Measurements from ENCODE around the gene ANKS6. TPM values are rescaled to one million over a fixed set of nuclear protein-coding genes. Genes with fewer than 3 reads are reported as not detected.

The ANKS6 gene
- total RNA-seq, 1 experiment from 2014 or later = 39.4 TPM

DNA sequence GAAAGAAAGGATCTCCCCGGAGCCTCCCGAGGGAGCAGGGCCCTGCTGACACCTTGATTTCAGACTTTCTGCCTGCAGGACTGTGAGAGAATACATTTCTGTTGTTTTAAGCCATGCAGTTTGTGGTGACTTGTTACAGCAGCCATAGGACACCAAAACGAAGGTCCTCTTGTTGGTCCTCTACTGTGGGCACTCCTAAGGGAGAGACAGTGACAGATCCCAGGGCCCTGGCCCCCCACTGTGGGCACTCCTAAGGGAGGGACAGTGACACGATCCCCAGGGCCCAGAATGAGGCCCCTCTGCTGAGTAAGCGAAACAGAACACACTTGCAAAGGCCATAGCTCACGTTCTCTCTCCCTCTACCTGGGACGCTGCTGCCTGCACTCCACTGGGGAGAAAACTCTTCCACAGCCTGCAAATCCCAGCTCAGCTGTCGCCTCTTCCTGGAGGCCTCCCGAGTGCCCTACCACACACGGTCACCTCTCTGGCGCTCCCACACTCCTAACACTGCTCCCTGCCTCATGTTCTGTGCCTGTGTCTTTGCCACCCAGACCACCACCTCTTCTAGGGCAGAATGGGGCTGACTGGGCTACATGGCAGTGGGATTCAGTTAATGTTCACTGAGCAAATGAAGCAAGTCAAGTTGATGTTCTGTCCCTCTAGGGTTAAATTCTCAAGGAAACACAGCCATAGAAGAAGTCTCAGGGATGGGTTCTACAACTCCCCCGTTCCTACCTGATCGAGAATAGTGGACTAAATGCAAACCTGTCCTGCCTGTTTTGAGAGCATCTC lies 23.8 kb downstream of the ANKS6 start:
- DNase-seq (ENCODE audit: low spot score) = no peak

DNA sequence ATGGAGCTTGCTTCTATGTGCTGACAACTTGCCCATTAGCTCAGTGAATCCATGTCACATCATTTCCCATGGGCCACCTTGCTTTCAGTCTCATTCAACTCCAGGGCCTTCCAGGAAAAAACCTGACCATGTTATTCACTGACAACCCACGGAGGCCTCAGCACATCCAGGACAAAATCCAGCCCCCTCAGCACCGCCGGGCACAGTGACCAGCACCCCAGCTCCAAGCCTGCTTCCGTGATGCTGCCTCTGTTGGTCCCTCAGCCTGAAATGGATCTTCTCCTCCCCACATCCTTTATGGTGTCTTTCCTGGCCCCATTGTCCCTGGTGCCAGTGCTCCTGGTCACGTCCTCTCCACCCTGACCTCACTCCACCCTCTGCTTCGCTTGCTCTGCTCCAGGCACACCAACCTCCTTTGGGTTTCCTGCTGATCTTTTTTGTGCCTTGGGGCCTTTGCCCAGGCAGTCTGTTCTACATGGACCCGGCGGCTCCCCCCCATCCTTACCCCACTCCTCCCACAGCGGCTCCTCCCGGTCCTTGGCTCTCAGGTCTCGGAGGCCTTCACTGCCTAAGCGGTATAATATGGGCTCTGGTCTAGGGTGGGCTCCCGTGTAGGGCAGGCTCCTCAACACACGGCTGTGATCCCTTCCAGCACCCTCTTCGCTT lies 25.0 kb downstream of the ANKS6 start:
- no peak for DNase-seq (ENCODE audit: low spot score)

DNA sequence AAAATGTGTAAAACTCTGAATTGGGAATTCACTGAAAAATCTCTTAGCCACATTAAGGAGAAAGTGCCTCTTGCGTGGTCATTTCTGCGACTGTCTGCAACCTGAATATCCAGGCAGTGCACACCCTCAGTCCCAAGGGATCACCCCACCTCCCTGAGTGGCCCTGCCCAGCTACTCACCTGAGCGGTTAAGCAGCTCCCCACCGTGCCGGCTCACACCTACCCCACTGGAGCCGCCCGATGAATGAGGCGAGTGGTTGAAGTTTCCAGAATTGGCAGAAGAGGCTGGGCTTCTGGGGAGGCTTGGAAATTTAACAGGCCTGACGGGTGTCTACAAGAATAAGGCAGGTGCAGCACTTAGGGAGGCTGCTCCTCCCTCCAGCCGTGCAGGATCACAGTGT lies 25.6 kb downstream of the ANKS6 start:
- no peak for DNase-seq (ENCODE audit: low spot score)

DNA sequence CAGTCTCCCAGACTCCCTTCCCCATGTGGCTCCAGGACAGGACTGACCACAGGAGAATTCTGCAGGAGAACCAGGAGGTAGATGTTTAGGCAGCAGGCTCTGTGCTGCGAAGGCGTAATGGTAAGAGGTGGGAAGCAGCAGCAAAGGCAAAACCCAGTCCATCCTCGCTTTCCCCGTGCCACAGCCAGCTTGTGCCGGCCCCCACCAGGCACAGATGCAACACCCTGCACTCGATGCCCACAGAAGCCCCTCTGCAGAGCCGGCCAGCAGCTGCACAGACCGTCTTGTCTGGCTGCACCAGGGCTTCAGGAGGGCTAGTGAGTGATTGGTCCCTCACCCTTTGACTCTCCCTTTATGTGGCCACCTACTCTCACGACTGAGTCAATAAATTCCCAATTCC lies 28.0 kb downstream of the ANKS6 start:
- no peak for DNase-seq (ENCODE audit: low spot score)

DNA sequence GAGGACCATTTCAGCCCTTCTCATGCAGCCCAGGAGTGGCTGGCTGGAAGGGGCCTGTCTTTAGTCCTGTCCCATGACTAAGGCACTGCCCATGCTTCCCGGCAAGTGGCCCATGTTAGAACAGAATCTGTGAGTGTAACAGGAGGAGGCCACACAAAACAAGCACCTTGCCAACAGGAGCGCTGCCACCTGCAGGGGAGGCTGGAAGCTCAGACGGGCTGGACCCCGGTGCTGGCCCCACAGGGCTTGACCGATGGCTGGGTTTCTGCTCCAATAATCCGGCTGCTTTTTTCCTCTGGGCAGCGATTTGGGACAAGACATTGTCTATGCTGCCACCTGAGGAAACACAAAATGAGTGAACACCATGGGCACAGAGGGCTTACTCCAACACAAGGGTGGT lies 28.4 kb downstream of the ANKS6 start:
- no peak for DNase-seq (ENCODE audit: low spot score)

GRCh38 chr9:98767196-98767595 lies 29.2 kb downstream of the ANKS6 start:
- DNase-seq (ENCODE audit: low spot score) = no peak

DNA sequence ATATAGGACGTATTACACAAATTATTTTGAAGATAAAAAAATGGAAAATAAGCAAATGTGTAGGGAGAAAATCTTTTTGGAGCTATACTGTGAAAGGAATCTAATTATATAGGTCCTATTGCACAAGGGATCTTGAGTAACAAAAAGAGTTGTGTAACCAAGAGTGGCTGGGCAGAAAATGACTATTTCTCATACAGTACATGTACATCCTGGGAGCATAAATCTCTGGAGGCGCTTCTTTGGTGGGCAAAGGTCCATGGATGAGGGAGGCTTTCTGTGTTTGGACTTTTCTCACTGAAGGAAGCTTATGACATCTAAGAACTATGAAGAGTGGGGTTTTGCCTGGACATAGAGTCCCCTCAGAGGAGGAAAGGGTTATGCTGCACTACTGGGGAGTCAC lies 29.8 kb downstream of the ANKS6 start:
- no peak for DNase-seq (ENCODE audit: low spot score)

GRCh38 chr9:98765256-98765655 lies 31.1 kb downstream of the ANKS6 start:
- no peak for DNase-seq (ENCODE audit: low spot score)

DNA sequence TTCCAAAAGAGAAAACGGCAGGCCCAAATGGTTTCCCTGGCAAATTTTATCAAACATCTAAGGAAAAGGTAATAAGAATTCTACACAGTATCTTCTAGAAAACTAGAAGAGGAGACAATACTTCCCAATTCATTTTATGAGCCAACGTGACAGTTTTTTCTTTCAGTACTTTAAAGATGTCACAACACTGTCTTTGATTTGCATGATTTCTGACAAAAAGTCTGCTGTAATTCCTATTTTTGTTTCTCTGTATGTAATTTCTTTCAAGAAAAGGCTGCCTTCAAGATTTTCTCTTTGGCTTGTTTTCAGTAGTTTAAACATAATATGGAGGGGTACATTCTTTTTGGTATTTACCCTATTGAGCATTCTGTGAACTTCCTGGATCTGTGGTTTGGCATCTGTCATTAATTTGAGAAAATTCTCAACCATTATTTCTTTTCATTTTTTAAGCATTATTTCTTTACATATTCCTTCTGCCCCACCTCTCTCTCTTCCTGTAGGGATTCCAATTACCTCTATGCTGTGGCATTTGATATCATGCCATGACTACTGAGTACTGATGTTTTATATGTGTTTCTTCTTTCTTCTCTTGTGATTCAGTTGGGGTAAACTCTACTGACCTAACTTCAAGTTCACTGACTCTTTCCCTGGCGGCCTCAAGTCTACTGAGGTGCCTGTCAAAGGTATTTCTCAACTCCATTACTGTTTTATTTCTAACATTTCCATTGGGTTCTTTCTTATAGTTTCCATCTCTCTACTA lies 32.2 kb downstream of the ANKS6 start:
- DNase-seq (ENCODE audit: low spot score) = no peak

DNA sequence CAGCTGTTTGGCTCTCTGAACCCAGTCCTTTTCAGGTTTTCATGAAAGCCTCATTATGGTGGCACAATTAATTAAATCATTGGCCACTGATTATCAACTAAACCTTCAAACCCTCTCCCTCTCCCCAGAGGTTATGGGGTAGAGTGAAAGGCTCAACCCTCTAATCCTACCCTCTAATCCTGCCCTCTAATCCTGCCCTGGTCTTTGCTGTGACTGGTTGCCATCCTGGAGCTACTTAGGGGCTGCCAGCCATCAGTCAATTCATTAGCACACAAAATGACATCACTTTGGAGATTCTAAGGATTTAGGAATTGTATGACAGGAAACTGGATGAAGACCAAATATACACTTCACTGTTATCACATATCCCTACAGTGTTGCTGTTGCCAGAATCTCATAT lies 36.1 kb downstream of the ANKS6 start:
- DNase-seq (ENCODE audit: low spot score) = no peak

- no peak for DNase-seq (ENCODE audit: low spot score)
Measured at GRCh38 chr9:98755006-98755618, 41.2 kb downstream of the ANKS6 start.

DNA sequence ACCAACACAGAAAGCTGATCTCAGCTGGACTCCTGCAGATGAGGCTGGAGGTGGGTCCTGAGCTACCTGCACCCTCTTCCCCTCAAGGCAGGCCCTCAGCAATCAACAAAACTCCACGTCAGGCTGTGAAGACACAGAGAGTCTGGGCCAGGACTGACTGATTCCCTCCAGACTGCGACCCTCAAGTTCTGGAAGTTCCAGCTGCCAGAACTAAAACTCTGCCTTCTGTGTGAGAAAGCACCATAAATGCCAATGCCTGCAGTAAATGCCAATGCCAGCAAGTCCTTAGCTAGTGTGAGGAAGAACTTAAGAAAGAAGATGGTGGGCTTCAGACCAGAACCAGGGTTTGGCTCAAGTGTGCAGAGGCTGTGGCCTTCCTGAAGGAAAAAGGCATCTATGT lies 45.1 kb downstream of the ANKS6 start:
- DNase-seq (ENCODE audit: low spot score) = no peak

DNA sequence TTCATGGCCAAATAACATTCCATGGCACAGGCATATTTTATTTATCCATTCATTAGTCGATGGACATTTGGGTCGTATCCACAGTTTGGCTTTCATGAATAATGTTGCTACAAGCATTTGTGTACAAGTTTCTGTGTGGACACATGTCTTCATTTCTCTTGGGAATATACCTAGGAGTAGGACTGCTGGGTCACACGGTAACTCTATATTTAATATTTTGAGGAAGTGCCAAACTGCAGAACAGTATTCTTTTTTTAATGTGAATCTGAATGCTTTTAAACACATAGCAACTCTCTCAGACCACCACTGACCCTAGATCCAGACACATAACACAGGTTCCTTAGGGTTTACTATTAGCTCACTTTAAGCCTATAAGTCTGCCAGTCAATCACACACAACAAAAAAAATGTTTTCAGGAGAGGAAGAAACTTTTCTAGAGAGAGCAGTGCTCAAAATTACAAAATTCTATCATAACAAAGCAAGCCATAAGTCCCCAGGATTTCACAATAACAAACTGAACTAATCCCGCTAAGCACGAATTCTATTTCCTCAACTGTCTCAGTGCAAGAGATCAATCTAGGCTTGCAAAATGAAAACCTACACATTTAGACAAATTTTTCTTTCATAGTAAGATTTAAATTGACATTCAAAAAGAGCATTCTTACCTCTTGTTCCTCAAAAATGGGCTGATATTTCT lies 45.8 kb downstream of the ANKS6 start:
- no peak for DNase-seq (ENCODE audit: low spot score)

GRCh38 chr9:98747476-98747875 lies 48.9 kb downstream of the ANKS6 start:
- DNase-seq (ENCODE audit: low spot score) = no peak

GRCh38 chr9:98745470-98745869 lies 50.9 kb downstream of the ANKS6 start:
- no peak for DNase-seq (ENCODE audit: low spot score)

DNA sequence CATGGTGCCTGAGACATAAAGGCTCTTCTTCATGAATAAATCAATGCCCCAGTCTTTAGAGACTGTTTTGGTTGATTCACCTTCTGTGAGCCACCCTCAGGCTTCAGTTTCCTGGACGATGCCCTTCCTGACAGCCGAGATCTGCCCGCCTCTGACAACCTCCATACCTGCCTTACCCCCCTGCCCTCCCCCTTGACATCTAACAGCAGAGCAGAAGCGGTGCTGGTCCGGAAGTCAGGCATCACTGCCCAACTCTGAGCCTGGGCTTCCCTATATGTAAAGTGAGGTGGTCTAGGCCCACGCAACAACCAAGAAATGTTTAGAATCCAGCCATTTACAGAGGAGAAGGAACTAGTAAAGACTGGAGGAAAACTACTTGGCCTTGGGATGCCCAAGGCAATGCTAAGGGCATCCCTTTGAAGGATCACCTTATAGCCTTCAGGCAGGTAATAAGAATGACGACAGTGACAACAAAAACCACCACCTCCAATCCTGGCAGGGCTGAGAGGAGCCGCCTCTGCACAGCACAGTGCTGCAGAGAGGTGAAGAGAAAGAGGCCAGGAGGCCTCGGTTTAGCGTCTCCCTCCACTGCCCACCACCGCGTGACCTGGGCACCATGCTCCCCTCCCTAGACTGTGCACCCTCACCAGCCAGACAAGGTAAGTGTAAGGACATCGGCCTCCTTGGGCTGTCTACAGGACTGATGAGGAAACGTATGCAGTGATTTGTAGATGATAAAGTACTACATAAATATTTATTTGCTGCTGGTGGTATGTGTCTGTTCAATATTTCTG lies 52.3 kb downstream of the ANKS6 start:
- no peak for DNase-seq (ENCODE audit: low spot score)

GRCh38 chr9:98743329-98743728 lies 53.0 kb downstream of the ANKS6 start:
- DNase-seq (ENCODE audit: low spot score) = no peak

DNA sequence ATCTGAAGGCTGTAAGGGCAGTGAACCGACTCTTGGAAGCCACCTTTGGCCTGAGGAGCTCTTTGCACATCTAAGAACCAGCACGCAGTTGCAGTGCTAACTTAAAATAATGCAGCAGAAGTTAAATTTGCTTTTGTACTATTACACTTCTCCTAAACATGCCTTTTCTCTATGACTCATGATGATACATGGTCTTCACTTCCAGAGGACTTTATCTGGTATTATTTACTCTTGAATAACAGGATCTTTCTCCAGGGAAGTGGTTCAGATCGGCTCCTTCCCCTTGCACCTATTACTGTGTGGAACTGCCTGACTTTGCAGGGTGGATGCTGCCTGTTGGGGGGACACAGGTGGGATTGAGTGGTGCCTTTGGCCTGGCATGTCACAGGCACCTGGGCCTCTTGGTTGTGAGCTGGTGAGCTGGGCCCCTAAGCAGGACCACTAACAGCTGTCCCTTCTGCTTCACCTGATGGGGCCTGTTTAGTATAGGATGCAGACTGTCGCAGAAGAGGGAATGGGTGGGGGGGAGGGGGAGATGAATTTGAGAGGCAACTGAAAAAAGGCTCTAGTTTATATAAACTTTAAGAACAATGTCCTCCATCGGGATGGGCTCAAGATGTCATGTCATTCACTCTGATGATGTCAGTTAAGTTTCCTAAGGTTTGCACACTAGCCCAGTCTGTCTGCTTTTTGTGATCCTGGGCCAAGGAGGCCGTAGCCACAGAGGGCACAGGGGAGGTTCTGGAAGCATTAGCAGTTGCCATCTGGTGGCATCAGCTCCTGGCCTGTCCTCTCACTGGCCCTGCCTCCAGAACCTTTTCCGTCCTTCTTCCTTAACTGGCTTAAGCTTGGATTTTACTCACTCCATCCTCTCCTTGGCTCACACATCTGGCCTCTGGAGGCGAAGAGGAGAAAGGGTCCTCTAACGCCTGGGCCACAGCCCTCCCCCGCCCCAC lies 53.8 kb downstream of the ANKS6 start:
- DNase-seq (ENCODE audit: low spot score) = peak; percentile 28

DNA sequence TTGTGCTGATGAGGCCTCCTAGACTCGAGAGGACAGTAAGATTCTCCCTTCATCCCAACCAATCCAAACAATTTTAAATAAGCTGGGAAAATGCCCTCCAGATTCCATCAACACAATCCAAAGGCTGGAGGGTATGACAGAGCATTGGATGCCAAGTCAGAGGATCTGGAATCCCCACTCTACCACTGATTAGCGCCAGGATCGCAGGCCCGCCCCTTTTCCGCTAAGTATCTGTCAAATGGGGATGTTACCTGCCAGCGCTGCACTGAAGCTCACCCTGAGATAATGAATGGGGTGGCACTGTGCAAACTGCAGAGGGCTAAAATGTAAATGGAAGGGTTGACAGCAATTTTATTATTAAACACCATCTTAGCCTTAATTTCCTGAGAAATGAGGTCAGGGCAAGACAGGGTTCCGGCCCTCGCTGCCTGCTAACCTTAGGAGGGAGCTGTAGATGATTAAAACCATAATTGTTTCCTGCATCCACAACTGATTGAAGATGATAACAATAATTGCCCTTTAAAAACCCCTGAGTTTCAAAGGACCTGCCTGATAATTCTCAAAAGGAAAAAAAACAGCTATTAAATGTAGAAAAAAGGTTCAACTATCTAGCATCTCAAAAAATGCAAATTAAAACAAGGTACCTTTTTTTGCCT lies 56.0 kb downstream of the ANKS6 start:
- DNase-seq (ENCODE audit: low spot score) = no peak

Measured in A172 (cell line).